HG03460 (cell line): ENCODE data around the gene ZNF629.

Experiments
- ATAC-seq: cut with Tn5 transposase; IDR thresholded peaks from one replicate; pipeline ENCODE4 v1.9.1; 2021; ENCODE audit not compliant: unreplicated experiment

The ZNF629 gene

GRCh38 chr16:30767767-30768465 lies 19.1 kb downstream of the ZNF629 start:
- ATAC-seq = no peak

- no peak for ATAC-seq
Observed at GRCh38 chr16:30766933-30767284, 20.1 kb downstream of the ZNF629 start.

- no peak for ATAC-seq
Observed at GRCh38 chr16:30766206-30766932, 20.6 kb downstream of the ZNF629 start.

GRCh38 chr16:30764816-30765465 lies 22.1 kb downstream of the ZNF629 start:
- no peak for ATAC-seq

GRCh38 chr16:30764086-30764485 lies 22.9 kb downstream of the ZNF629 start:
- no peak for ATAC-seq

- no peak for ATAC-seq
Observed at GRCh38 chr16:30762991-30763725, 23.8 kb downstream of the ZNF629 start.

- peak; percentile 80 for ATAC-seq
Observed at GRCh38 chr16:30761928-30762902, 24.8 kb downstream of the ZNF629 start, which contains the start of the genes CFAP119 and RNF40. CFAP119 (minus strand) TSS chr16:30762062; CDS start chr16:30761748, 314 bp downstream. RNF40 (plus strand) TSS chr16:30762322; CDS start chr16:30762546, 224 bp downstream.

GRCh38 chr16:30761427-30761927 lies 25.5 kb downstream of the ZNF629 start:
- peak; percentile 29 for ATAC-seq

GRCh38 chr16:30760577-30761426 lies 26.2 kb downstream of the ZNF629 start:
- no peak for ATAC-seq

GRCh38 chr16:30760001-30760559 lies 26.9 kb downstream of the ZNF629 start:
- no peak for ATAC-seq

- no peak for ATAC-seq
Observed at GRCh38 chr16:30758988-30759491, 28.0 kb downstream of the ZNF629 start.

- ATAC-seq = no peak
Observed at GRCh38 chr16:30757316-30757715, 29.7 kb downstream of the ZNF629 start.

- ATAC-seq = no peak
Observed at GRCh38 chr16:30756781-30757100, 30.3 kb downstream of the ZNF629 start.

GRCh38 chr16:30755955-30756780 lies 30.8 kb downstream of the ZNF629 start:
- ATAC-seq = no peak

GRCh38 chr16:30753596-30753995 lies 33.4 kb downstream of the ZNF629 start:
- no peak for ATAC-seq

GRCh38 chr16:30750876-30751465 lies 36.0 kb downstream of the ZNF629 start:
- no peak for ATAC-seq

- no peak for ATAC-seq
Observed at GRCh38 chr16:30750201-30750600, 36.8 kb downstream of the ZNF629 start.
